BLaER1 treated with 17β-estradiol and CSF1 and Interleukin-3, amounts not matched to agents 10 nM and 100 nM (cell line): ENCODE measurements around the gene RERE.
"Not testable (repeated sequence)": the region's sequence is repeated elsewhere in the genome, so short reads cannot be mapped to it uniquely, and the experiment has no call there.

Experiments
- H3K27ac ChIP-seq, 11 experiments: shearing (Covaris generic); formaldehyde crosslinking; 2 replicates each; pipeline ENCODE4 v1.8.1; 2022
- H3K27me3 ChIP-seq, 11 experiments: shearing (Covaris generic); formaldehyde crosslinking; 2 replicates each; pipeline ENCODE4 v1.8.1; 2022
- H3K36me3 ChIP-seq, 11 experiments: shearing (Covaris generic); formaldehyde crosslinking; 2 replicates each; pipeline ENCODE4 v1.8.1; 2022
- H3K4me1 ChIP-seq, 10 experiments: shearing (Covaris generic); formaldehyde crosslinking; 2 replicates each; pipeline ENCODE4 v1.8.1; 2022
- H3K4me2 ChIP-seq, 11 experiments: shearing (Covaris generic); formaldehyde crosslinking; 2 replicates each; pipeline ENCODE4 v1.8.1; 2022
- H3K4me3 ChIP-seq, 10 experiments: shearing (Covaris generic); formaldehyde crosslinking; 2 replicates each; pipeline ENCODE4 v1.8.1; 2022
- H3K9ac ChIP-seq, 11 experiments: shearing (Covaris generic); formaldehyde crosslinking; 2 replicates each; pipeline ENCODE4 v1.8.1; 2022
- H3K9me3 ChIP-seq, 11 experiments: shearing (Covaris generic); formaldehyde crosslinking; replicated peaks in 1 of 11; 2 replicates each; pipeline ENCODE4 v1.8.1; 2022
- H4K20me1 ChIP-seq, 11 experiments: shearing (Covaris generic); formaldehyde crosslinking; 2 replicates each; pipeline ENCODE4 v1.8.1; 2022
- Cebpa-rat ChIP-seq, 11 experiments: shearing (Covaris generic); IDR thresholded peaks; 2 replicates each; pipeline ENCODE4 v1.8.1; 2022

RERE gene

DNA sequence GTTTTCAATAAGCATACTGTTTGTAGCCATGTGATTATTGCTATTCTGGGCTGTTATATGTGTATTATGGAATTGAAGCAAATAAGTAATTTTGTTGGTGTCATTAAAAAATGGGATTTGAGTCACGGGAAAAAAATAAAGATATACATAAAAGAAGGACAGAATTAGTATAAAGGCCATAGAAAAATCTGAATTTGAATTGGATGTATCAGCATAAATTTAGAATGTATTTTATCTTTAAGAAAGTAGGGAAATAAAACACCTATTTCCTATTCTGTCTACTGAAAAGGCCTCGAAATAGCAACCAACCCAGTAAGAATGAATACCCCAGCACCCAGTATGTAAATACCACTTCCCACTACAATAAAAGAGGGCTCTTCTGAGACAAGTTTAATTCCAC, 313.6 kb downstream of the RERE start:
- Histone ChIP-seq H4K20me1 (peaks cover 0 to 17% (median 2%) of the 10 kb centered on the region in 11 experiments; a peak in 7 of 22 replicates), H3K27ac (no peak overlapping the region), H3K9ac (no peak overlapping the region), H3K36me3 (peaks cover 39 to 78% (median 73%) of the 10 kb centered on the region in 11 experiments), H3K4me1 (peaks cover 0 to 33% (median 22%) of the 10 kb centered on the region in 10 experiments; a peak in 16 of 20 replicates), H3K9me3 (peaks cover 0 to 31% (median 15%) of the 10 kb centered on the region in 11 experiments; a peak in 16 of 22 replicates), H3K27me3 (no peaks in the 10 kb centered on the region), H3K4me2 (no peak overlapping the region), H3K4me3 (no peak overlapping the region)
- TF ChIP-seq Cebpa-rat (IDR thresholded peaks at IDR 0.05), result no peak

DNA sequence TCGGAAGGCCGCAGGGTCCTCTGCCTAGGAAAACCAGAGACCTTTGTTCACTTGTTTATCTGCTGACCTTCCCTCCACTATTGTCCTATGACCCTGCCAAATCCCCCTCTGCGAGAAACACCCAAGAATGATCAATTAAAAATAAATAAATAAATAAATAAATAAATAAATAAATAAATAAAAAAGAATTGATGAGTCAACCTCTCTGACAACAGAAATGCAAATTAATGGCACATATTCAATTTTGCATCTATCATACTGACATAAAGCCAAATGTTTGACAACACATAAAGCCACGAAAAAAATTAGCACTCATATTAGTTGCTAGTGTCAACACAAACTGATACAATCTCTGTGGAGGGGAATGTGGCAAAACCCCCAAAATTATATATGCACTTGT, 314.5 kb downstream of the RERE start:
- not testable (repeated sequence) for H3K9ac ChIP-seq, H3K4me3 ChIP-seq, H3K27ac ChIP-seq, H3K4me2 ChIP-seq, H3K27me3 ChIP-seq
- H3K36me3 ChIP-seq, result peaks cover 33 to 78% (median 67%) of the 10 kb centered on the region in 11 experiments
- peaks cover 5 to 33% (median 21%) of the 10 kb centered on the region in 10 experiments for H3K4me1 ChIP-seq
- peaks cover 0 to 17% (median 3%) of the 10 kb centered on the region in 11 experiments; a peak in 6 of 22 replicates for H4K20me1 ChIP-seq
- peaks cover 0 to 31% (median 15%) of the 10 kb centered on the region in 11 experiments; a peak in 16 of 22 replicates for H3K9me3 ChIP-seq

GRCh38 chr1:8497210-8497819, 320.1 kb downstream of the RERE start:
- Histone ChIP-seq H3K36me3 (peaks cover 51 to 82% (median 70%) of the 10 kb centered on the region in 11 experiments), H3K4me1 (peaks cover 20 to 40% (median 26%) of the 10 kb centered on the region in 10 experiments), H3K27ac (peak overlapping the region in 10 of 11 experiments; percentile 43 to 71 (median 56); a peak in 17 of 22 replicates), H3K9me3 (peaks cover 0 to 14% (median 4%) of the 10 kb centered on the region in 11 experiments; a peak in 10 of 22 replicates), H3K9ac (peak overlapping the region in 6 of 11 experiments; percentile 9 to 37 (median 21); a peak in 5 of 22 replicates), H3K27me3 (no peaks in the 10 kb centered on the region), H4K20me1 (peaks cover 0 to 56% (median 13%) of the 10 kb centered on the region in 11 experiments; a peak in 16 of 22 replicates), H3K4me3 (no peak overlapping the region), H3K4me2 (peak overlapping the region; percentile 29 to 54 (median 45); a peak in 20 of 22 replicates)
- 0 out of 22 replicates have a peak, but pooled peaks of 1 of the 11 experiments have one; percentile 38 for TF ChIP-seq Cebpa-rat (IDR thresholded peaks at IDR 0.05)

- Histone ChIP-seq H3K4me3 (no peak overlapping the region), H3K27me3 (no peaks in the 10 kb centered on the region), H3K4me1 (peaks cover 20 to 40% (median 26%) of the 10 kb centered on the region in 10 experiments), H4K20me1 (peaks cover 0 to 63% (median 13%) of the 10 kb centered on the region in 11 experiments; a peak in 16 of 22 replicates), H3K27ac (peak overlapping the region in 6 of 11 experiments; percentile 43 to 71 (median 66); a peak in 7 of 22 replicates), H3K4me2 (no peak overlapping the region), H3K36me3 (peaks cover 54 to 90% (median 78%) of the 10 kb centered on the region in 11 experiments), H3K9ac (no peak overlapping the region), H3K9me3 (peaks cover 0 to 12% (median 3%) of the 10 kb centered on the region in 11 experiments; a peak in 7 of 22 replicates)
- no peak for TF ChIP-seq Cebpa-rat (IDR thresholded peaks at IDR 0.05)
Observed at GRCh38 chr1:8496473-8496872, 321.0 kb downstream of the RERE start.

- peaks cover 54 to 95% (median 84%) of the 10 kb centered on the region in 11 experiments for H3K36me3 ChIP-seq
Observed at GRCh38 chr1:8495928-8496401, 321.5 kb downstream of the RERE start.

GRCh38 chr1:8494681-8495080, 322.8 kb downstream of the RERE start:
- H3K4me3 ChIP-seq, result no peak overlapping the region
- H3K27ac ChIP-seq, result no peak overlapping the region
- peaks cover 20 to 40% (median 26%) of the 10 kb centered on the region in 10 experiments for H3K4me1 ChIP-seq
- H3K27me3 ChIP-seq, result no peaks in the 10 kb centered on the region
- H3K9ac ChIP-seq, result no peak overlapping the region
- TF ChIP-seq Cebpa-rat (IDR thresholded peaks at IDR 0.05), result no peak
- H3K36me3 ChIP-seq, result peaks cover 59 to 100% (median 91%) of the 10 kb centered on the region in 11 experiments
- no peak overlapping the region for H3K4me2 ChIP-seq
- H4K20me1 ChIP-seq, result peaks cover 0 to 76% (median 13%) of the 10 kb centered on the region in 11 experiments; a peak in 16 of 22 replicates
- peaks cover 0 to 3% (median 0%) of the 10 kb centered on the region in 11 experiments; a peak in 2 of 22 replicates for H3K9me3 ChIP-seq

More at GRCh38 chr1:8495928-8496401, 321.5 kb downstream of the RERE start:
- H3K4me3 ChIP-seq, result no peak overlapping the region
- no peaks in the 10 kb centered on the region for H3K27me3 ChIP-seq
- peaks cover 0 to 67% (median 13%) of the 10 kb centered on the region in 11 experiments; a peak in 16 of 22 replicates for H4K20me1 ChIP-seq
- peaks cover 0 to 10% (median 1%) of the 10 kb centered on the region in 11 experiments; a peak in 7 of 22 replicates for H3K9me3 ChIP-seq
- H3K4me2 ChIP-seq, result no peak overlapping the region
- H3K27ac ChIP-seq, result peak overlapping the region in 6 of 11 experiments; percentile 43 to 71 (median 66); a peak in 6 of 22 replicates
- TF ChIP-seq Cebpa-rat (IDR thresholded peaks at IDR 0.05), result no peak
- no peak overlapping the region for H3K9ac ChIP-seq
- peaks cover 20 to 40% (median 26%) of the 10 kb centered on the region in 10 experiments for H3K4me1 ChIP-seq

GRCh38 chr1:8493916-8494540, 323.4 kb downstream of the RERE start:
- Histone ChIP-seq H3K9me3 (no peaks in the 10 kb centered on the region), H4K20me1 (peaks cover 0 to 72% (median 13%) of the 10 kb centered on the region in 11 experiments; a peak in 16 of 22 replicates), H3K9ac (no peak overlapping the region), H3K4me1 (peaks cover 20 to 35% (median 25%) of the 10 kb centered on the region in 10 experiments), H3K27ac (no peak overlapping the region), H3K27me3 (no peaks in the 10 kb centered on the region), H3K4me2 (no peak overlapping the region), H3K4me3 (no peak overlapping the region), H3K36me3 (peaks cover 57 to 100% (median 90%) of the 10 kb centered on the region in 11 experiments)
- TF ChIP-seq Cebpa-rat (IDR thresholded peaks at IDR 0.05), result no peak

DNA sequence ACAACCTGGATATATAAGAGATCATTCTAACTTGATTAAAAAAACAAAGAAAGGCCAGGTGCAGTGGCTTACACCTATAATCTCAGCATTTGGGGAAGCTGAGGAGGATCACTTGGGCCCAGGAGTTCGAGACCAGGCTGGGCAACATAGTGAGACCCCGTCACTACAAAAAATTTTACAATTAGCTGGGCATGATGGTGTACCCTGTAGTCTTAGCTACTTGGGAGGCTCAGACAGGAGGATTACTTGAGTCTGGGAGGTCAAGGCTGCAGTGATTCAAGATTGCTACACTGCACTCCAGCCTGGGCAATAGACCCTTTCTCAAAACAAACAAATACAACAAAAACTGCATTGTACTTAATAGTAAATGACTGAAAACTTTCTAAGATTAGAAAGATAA, 330.2 kb downstream of the RERE start:
- Histone ChIP-seq H4K20me1 (peaks cover 0 to 86% (median 22%) of the 10 kb centered on the region in 11 experiments; a peak in 16 of 22 replicates), H3K9me3 (no peaks in the 10 kb centered on the region), H3K4me2 (no peak overlapping the region), H3K36me3 (peaks cover 40 to 96% (median 81%) of the 10 kb centered on the region in 11 experiments; a peak in 21 of 22 replicates), H3K4me1 (0 out of 20 replicates have a peak, but pooled peaks cover 0 to under 1% (median 0%) of the 10 kb centered on the region in 10 experiments), H3K27me3 (no peaks in the 10 kb centered on the region), H3K27ac (no peak overlapping the region), H3K9ac (no peak overlapping the region), H3K4me3 (no peak overlapping the region)
- TF ChIP-seq Cebpa-rat (IDR thresholded peaks at IDR 0.05), result no peak
